Measurements from ENCODE around the gene DISC1.
"Not testable (repeated sequence)": the region's sequence is repeated elsewhere in the genome, so short reads cannot be mapped to it uniquely, and the experiment has no call there.

DNA sequence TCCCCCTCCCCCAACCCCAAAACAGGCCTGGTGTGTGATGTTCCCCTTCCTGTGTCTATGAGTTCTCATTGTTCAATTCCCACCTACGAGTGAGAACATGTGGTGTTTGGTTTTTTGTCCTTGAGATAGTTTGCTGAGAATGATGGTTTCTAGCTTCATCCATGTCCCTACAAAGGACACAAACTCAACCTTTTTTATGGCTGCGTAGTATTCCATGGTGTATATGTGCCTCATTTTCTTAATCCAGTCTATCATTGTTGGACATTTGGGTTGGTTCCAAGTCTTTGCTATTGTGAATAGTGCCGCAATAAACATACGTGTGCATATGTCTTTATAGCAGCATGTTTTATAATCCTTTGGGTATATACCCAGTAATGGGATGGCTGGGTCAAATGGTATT, 102.4 kb downstream of the DISC1 start:
- not testable (repeated sequence) for TF ChIP-seq SPI1, POLR2A, POU2F2, POLR2AphosphoS5, TAF1 (IDR thresholded peaks at IDR 0.05; ENCODE audit: low read depth, low read length)

All from GM12891 (cell line).